Measurements from ENCODE around the gene CCDC102B.
"Not testable (repeated sequence)": the region's sequence is repeated elsewhere in the genome, so short reads cannot be mapped to it uniquely, and the experiment has no call there.

Gene CCDC102B

GRCh38 chr18:68772268-68772667 is 25.6 kb upstream of the CCDC102B start:
- peak in 1 of 2 donors; percentile 34 for DNase-seq (ENCODE audit: low read depth in 2 of 2)
- H3K4me3 ChIP-seq (replicated peaks in 1 of 2; ENCODE audit: low read depth in 2 of 2, low read length in 2 of 2): no peak overlapping the region
- TF ChIP-seq, protein P1, sequence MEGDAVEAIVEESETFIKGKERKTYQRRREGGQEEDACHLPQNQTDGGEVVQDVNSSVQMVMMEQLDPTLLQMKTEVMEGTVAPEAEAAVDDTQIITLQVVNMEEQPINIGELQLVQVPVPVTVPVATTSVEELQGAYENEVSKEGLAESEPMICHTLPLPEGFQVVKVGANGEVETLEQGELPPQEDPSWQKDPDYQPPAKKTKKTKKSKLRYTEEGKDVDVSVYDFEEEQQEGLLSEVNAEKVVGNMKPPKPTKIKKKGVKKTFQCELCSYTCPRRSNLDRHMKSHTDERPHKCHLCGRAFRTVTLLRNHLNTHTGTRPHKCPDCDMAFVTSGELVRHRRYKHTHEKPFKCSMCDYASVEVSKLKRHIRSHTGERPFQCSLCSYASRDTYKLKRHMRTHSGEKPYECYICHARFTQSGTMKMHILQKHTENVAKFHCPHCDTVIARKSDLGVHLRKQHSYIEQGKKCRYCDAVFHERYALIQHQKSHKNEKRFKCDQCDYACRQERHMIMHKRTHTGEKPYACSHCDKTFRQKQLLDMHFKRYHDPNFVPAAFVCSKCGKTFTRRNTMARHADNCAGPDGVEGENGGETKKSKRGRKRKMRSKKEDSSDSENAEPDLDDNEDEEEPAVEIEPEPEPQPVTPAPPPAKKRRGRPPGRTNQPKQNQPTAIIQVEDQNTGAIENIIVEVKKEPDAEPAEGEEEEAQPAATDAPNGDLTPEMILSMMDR (IDR thresholded peaks at IDR 0.05; ENCODE audit: low read depth, low read length): no peak

- DNase-seq (ENCODE audit: low read depth in 2 of 2): no peak
- TF ChIP-seq, protein P1 (IDR thresholded peaks at IDR 0.05; ENCODE audit: low read depth, low read length): no peak
- H3K4me3 ChIP-seq (replicated peaks in 1 of 2; ENCODE audit: low read depth in 2 of 2, low read length in 2 of 2): no peak overlapping the region
Measured at GRCh38 chr18:68778280-68778886, 19.5 kb upstream of the CCDC102B start.

DNA sequence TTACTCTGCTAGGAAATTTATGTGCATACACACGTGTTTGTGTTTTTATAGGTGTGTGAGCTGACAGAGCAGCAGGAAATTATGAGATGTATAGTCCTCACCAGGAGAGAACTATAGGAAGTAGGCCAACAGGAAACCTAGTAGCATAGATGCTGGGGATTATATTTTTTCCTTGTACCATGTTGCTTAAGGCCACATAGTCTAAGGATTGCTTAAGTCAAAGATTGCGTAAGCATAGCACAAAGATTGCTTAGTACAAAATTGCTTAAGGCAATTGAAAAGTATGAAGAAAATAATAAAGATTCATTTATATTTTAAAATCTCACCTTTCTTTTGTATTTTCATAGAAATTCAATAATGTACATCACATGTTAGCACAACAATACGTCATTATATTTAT is 18.7 kb upstream of the CCDC102B start:
- no peak overlapping the region for H3K4me3 ChIP-seq (replicated peaks in 1 of 2; ENCODE audit: low read depth in 2 of 2, low read length in 2 of 2)
- TF ChIP-seq, protein P1 (IDR thresholded peaks at IDR 0.05; ENCODE audit: low read depth, low read length): no peak
- DNase-seq (ENCODE audit: low read depth in 2 of 2): peak; percentile 84 to 91

- no peak for DNase-seq (ENCODE audit: low read depth in 2 of 2)
- H3K4me3 ChIP-seq (replicated peaks in 1 of 2; ENCODE audit: low read depth in 2 of 2, low read length in 2 of 2): no peak overlapping the region
- TF ChIP-seq, protein P1 (IDR thresholded peaks at IDR 0.05; ENCODE audit: low read depth, low read length): no peak
Measured at GRCh38 chr18:68780802-68781635, 16.9 kb upstream of the CCDC102B start.

DNA sequence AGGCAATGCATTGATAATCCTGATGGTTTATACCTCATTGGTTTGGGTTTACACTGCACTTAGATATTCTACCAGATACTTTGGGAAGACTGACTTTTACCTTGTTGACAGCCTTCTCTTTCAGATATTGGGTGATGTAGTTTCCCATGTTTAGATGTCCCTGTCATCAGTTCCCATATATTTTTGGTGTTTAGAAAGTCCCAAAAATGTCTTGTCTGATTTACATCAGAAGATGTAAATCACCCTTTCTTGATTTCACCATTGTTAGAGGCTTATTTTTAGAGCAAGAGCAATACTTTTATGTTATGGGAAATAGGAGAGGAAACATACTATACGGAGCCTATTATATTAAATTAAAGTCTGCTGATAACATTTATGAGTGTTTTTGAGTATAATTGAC is 14.4 kb upstream of the CCDC102B start:
- no peak overlapping the region for H3K4me3 ChIP-seq (replicated peaks in 1 of 2; ENCODE audit: low read depth in 2 of 2, low read length in 2 of 2)
- TF ChIP-seq, protein P1 (IDR thresholded peaks at IDR 0.05; ENCODE audit: low read depth, low read length): no peak
- no peak for DNase-seq (ENCODE audit: low read depth in 2 of 2)

- H3K4me3 ChIP-seq (replicated peaks in 1 of 2; ENCODE audit: low read depth in 2 of 2, low read length in 2 of 2): no peak overlapping the region
- TF ChIP-seq, protein P1 (IDR thresholded peaks at IDR 0.05; ENCODE audit: low read depth, low read length): no peak
- no peak for DNase-seq (ENCODE audit: low read depth in 2 of 2)
Measured at GRCh38 chr18:68784071-68784470, 13.8 kb upstream of the CCDC102B start.

DNA sequence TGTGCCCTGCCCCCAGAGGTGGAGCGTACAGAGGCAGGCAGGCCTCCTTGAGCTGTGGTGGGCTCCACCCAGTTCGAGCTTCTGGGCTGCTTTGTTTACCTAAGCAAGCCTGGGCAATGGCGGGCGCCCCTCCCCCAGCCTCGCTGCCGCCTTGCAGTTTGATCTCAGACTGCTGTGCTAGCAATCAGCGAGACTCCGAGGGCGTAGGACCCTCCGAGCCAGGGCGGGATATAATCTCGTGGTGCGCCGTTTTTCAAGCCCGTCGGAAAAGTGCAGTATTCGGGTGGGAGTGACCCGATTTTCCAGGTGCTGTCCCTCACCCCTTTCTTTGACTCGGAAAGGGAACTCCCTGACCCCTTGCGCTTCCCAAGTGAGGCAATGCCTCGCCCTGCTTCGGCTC is 7.6 kb upstream of the CCDC102B start:
- DNase-seq (ENCODE audit: low read depth in 2 of 2); H3K4me3 ChIP-seq (replicated peaks in 1 of 2; ENCODE audit: low read depth in 2 of 2, low read length in 2 of 2): not testable (repeated sequence)

Data from cardiac fibroblast (primary cell).